DMS114 treated with DMSO at 0.1 percent for 48 hours (cell line): ENCODE measurements around the gene CLIP2.
"Not testable (repeated sequence)": the region's sequence is repeated elsewhere in the genome, so short reads cannot be mapped to it uniquely, and the experiment has no call there.

Experiments
- DNase-seq: peaks from one replicate; lab custom pipeline; 2025; ENCODE audit not compliant: unreplicated experiment; lab: John Stamatoyannopoulos, UW

Gene CLIP2

DNA sequence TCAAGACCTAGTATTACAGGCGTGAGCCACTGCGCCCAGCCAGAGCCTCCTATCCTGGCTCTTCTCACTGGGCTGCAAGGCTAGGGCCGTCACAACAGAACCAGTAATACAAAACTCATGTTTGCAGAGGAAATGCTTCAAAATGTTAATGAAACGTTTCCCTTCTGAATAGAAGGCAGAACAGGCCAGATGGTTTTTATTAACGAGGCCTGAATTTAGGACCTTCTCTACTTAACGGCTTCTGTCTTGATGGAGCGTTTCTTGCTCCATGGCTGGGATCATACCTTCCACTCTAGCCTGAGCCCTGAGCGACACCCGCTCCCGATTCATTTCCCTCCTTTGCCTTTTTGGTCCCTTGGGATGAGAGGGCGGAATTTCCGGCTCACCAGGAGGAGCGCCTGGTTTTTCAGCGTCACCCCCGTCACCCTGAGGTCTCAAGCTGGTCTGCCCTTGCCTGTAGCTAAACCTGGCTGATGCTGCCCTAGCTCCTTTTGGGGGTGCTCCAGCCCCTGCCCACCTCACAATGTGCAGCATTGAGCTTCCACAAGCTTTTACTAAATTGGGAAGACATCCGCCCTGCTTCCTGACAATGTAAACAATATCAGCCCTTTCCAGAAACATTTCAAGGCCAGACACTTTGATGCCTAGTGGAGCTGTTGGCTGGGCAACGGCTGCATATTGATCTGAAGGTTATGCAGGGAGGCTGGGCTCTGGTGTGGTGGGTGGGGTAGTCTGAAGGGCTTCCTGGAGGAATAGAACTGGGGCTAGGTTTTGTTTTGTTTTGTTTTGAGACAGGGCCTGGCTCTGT lies 5.2 kb downstream of the CLIP2 start:
- DNase-seq: no peak

DNA sequence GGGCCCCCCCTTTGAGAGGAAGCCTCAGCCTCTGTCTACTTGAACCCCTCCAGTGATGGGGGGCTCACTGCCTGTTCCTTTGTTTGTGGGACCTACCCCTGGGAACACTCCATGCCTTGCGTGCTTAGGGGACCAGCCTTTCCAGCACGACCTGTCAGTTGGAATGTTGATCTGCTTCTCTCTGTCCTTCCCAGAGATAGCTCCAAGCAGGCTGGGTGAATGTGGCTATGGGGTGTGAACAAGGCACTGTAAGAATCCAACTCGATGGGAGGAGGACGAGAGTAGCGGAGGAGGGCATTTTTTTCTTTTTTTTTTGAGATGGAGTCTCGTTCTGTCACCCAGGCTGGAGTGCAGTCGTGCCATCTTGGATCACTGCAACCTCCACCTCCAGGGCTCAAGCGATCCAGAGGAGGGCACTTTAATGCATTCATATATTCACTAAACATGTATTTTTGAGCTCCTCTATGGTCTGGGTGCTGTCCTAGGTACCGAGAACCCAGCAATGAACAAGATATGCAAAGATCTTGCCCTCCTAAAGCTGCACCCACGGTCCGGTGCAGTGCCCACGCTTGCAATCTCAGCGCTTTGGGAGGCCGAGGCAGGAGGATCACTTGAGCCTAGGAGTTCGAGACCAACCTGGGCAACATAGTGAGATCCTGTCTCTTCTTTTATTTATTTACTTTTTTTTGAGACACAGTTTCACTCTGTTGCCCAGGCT lies 8.5 kb downstream of the CLIP2 start:
- no peak for DNase-seq

DNA sequence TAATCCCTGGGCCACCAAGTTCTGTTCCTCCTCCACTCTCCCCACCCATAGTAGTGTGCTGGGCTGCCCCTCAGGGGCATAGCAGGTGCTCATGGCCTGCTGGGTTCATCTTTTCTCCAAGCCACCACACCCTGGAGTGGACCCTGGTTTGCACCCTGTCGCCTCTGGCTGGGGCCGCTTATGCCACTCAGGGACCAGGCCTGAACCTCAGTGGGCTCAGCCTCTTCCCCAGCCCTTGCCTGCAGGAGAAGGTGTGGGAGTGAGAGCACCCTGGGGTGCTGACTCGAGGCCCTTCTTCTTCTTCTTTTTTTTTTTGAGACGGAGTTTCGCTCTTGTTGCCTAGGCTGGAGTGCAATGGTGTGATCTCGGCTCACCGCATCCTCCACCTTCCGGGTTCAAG lies 10.2 kb downstream of the CLIP2 start:
- DNase-seq: no peak

DNA sequence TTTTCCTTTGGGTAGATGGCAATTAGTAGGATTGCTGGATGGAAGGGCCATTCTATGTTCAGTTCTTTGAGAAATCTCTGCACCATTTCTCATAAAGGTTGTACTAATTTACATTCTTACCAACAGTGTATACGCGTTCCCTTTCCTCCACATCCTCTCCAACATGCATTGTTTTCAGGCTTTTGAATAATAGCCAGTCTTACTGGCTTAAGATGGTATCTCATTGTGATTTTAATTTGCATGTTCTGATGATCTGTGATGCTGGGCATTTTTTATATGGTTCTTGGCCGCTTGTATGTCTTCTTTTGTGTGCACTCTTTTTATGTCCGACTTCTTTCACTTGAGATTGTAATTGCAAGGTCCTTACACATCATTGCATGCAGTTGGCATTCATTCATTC lies 11.7 kb downstream of the CLIP2 start:
- no peak for DNase-seq

DNA sequence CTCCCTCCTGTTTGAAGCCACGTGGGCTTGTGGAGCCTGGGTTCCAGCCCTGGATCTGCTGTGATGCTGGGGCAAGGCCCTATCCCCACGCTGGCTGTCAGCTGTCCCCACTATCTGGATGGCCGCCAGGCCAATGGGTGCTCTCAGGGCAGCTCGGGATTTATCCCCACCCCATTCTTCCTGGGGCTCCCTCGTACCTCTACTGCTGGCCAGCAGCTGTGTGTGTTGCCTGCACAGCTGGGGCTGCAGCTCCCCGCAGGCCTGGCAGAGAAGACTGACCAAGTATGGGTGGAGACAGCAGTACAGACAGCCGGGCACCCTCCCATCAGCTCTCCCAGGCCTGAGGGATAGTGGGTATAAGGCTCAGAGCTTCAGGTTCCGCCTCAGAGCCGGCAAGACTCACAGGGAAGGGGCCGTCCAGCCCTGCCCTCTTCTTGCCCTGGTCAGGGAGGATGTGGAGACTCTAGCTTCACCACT lies 13.6 kb downstream of the CLIP2 start:
- no peak for DNase-seq

DNA sequence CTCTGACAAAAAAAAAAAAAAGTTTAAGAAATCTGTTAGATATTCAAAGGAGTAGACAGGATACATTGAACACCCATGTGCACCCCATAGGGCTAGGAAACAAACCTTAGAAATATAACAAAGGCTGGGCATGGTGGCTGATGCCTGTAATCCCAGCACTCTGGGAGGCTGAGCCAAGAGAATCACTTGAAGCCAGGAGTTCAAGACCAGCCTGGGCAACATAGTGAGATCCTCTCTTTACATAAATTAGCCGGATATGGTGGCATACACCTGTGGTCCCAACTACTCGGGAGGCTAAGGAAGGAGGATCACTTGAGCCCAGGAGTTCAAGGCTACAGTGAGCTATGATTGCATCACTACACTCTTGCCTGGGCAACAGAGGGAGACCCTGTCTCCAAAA lies 15.3 kb downstream of the CLIP2 start:
- no peak for DNase-seq

DNA sequence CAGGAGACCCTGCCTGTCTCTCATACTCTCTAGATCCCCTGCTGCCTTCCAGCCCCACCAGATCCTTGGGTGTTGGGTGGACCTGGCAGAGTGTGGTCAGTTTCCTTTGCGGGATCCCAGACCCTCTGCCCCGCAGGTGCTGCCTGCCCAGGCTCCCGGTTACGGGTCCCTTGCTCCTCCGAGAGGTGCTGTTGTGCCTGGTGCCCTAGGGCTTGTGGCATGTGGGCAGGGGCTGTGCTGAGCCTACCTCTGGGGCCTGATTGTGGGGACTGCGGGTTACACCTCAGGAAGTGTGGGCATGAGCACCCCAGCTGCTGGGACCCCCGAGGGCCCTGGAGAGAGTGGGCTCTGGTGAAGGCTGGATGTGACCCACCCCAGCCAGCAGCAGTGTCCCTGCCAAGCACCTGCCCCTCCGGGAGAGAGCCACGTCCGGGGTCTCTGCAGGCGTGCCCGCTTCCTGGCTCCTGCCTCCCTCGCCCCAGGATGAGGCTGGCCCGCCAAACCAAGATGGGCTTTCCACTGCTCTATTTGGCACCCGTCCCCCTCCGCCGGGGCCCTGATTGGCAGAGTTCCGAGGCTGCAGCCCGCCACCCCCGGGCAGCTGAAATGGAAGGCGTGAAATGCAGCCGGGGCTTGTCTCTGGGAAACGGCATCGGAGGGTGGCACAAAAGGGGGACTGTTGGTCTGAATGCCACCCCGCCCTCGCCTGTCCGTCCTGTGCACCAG lies 17.0 kb downstream of the CLIP2 start:
- DNase-seq: no peak

DNA sequence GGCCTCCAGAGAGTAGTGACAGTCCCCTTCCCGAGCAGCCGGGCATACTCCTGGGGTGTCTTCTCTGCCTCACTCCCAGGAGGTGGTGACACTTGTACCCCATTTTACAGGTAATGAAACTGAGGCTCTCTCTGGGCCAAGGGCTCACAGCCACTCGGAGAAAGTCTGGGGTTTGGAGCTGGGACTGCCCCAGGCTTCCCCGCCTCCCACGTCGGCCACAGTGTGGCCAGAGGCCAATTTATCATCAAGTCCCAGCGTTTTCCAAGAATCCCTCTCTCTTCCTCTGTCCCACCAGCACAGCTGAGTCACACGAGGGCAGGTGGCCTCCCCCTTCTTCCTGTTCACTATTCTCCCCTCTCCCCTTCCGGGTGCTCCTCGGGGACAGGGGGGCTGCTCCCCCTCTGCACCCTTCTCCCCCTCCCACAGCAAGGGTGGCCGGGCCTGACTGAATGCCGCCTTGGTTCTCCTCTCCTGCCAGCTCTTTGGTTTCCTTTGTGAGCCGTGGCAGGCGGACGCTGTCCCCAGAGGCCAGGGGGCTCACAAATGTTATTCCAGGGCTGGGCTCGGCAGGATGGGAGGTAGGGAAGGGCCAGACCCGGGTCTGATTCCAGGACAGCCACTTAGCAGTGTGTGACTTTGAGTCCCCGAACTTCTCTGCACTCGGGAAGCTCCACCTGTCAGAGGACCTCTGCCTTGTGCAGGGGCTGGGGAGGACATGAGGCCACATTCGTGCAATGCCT lies 17.7 kb downstream of the CLIP2 start:
- no peak for DNase-seq

DNA sequence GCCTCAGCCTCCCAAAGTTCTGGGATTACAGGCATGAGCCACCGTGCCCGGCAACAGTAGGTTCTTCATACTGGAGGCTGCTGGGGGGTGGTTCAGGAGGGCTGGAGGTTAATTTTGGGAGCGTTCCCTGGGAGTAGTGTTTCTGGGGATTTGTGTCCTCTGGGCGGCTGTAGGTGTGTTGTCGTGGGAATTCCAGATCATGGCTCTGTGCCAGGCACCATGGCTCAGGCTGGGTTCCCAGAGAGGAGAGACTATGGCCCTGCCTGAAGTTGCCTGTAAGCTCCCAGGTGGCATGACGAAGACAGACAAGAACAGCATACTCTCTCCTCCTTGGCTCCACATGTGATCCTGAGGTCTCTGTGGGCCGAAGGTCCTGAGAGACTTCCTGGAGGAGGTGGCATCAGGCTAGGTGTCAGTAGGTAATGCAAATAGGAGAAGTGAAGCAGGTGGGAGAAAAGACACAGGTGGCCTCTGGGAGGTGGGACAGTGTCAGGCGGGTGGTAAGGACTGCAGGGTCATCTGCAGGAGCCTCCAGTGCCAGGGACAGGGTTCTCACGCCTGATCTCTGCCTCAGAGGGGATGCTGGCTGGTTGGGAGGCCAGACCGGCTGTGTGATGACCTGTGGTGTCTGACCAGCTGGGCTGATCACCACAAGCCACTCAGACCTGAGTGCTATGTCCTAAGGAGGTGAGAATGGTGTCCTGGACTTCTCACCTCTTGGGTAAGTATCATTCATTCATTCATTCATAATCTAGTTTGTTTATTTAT lies 18.7 kb downstream of the CLIP2 start:
- DNase-seq: no peak

DNA sequence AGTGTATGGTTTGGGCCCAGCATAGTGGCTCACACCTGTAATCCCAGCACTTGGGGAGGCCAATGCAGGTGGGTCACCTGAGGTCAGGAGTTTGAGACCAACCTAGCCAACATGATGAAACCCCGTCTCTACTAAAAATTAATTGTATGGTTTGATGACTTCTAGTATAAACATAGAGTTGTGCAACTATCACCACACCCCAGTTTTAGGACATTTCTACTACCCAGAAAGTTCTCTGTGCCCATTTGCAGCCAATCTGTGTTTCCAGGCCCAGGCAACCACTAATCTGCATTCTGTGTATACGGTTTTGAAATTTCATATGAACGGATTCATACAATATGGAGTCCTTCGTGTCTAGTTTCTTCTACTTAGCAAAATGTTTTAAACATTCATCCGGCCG lies 20.0 kb downstream of the CLIP2 start:
- DNase-seq: no peak

DNA sequence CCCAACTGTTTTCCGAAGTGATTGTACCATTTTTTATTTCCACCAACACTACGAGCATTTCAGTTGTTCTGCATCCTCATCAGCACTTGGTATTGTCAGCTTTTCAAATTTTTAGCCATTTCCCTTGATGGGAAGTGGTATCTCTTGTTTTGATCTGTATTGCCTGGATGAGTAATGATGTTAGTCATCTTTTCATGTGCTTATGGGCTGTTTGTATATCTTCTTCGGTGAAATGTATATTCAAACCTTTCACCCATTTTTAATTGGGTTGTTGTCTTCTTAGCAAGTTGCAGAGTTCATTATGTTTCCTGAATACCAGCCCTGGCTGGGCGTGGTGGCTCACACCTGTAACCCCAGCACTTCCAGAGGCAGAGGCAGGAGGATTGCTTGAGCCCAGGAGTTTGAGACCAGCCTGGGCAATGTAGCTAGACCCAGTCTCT lies 22.1 kb downstream of the CLIP2 start:
- no peak for DNase-seq

DNA sequence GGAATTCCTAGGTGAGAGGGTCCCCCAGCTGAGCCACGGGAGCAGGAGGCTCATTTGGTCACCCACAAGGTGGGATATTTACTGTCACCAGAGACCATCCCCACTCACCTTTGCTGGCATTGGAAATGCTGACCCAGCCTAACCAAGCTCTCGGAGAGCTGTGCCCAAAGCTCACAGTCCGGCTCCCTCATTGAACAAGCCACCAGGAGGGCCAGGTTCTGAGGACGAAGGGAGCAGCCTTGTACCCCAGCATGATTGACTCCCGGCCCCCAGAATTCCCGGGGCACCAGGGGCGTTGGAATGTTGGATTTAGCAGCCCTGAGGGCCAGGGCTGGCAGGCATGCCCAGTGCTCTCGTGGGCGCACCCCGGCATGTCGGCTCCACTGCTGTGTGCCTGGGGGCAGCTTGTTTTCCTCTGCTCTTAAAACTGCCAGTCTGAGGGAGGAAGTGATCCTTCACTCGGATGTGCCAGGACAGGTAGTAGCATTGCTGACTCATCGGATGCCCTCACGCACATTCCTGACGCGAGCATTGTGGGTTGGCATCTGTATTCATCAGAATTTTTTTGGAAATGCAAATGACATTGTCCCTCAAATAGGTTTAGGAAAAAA lies 23.3 kb downstream of the CLIP2 start:
- DNase-seq: no peak

DNA sequence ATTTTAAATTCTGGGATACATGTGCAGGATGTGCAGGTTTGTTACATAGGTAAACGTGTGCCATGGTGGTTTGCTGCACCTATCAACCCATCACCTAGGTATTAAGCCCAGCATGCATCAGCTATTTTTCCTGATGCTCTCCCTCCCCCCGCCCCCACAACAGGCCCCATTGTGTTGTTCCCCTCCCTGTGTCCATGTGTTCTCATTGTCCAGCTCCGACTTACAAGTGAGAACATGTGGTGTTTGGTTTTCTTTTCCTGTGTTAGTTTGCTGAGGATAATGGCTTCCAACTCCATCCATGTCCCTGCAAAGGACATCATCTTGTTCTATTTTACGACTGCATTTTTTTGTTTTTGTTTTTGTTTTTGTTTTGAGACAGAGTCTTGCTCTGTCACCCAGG lies 26.7 kb downstream of the CLIP2 start:
- not testable (repeated sequence) for DNase-seq

DNA sequence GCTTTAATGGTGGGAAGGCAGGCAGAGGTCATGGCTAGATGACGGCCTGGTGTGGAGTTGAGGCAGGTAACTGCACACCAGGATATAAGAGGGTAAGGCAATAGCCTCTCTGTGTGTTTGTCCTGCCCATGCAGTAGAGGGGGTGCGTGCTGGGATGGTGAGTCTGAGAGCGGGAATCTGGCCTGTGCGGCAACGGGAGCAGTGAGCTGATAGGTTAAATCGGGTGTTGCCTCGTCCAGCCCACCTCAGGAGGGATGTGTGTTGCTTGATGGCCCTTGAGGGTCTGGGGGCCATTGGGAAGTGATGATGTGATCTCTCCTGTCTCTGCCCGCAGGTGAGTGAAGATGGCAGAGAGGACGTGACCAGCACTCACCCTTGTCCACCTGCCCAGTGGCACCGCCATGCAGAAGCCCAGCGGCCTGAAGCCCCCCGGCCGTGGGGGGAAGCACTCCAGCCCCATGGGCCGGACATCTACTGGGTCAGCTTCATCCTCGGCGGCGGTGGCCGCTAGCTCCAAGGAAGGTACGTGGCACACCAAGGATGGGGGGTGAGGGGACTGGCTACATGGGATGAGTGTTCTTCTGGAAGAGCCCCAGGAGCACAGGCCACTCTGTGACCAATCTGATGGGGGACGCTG lies 28.1 kb downstream of the CLIP2 start:
- DNase-seq: no peak

DNA sequence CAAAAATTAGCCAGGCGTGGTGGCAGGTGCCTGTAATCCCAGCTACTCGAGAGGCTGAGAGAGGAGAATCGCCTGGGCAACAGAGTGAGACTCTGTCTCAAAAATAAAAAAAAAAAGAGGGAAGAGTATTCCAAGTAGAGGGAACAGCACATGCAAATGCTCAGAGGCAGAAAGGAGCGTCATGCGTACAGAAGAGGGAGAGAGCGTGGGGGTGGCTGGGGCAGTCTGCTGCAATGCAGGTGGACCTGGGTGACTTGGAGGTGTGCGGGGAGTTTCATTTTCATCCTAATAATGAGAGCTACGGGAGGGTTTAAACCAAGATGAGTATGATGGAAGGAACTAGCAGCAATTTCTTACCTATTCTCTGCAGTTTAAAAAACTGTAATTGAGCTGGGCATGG lies 28.8 kb downstream of the CLIP2 start:
- no peak for DNase-seq

DNA sequence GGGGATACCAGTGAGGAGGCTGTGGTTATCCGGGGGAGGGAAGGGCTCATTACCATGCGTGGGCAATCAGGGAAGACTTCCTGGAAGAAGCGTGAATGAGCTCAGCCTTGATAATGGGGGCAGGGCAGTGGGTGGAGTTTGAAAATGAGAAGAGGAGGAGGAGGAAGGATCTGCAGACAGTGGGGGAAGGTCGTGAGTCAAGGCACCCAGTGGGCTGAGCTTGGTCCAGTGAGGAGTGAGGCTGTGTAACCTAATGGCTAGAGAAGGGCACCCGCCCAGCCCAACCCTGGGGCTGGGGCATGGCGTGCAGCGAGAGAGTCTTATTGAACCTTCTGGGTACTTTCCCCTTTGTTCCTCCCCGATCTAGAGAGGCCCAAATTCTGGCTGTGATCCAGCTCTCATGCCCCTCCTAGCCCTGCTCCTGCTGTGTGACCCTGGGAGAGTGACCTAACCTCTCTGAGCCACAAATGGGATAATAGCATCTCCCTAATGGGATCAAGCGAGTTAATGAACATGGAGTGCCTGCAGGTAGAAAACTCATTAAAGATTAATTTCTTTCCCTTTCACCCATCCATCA lies 31.5 kb downstream of the CLIP2 start:
- no peak for DNase-seq

DNA sequence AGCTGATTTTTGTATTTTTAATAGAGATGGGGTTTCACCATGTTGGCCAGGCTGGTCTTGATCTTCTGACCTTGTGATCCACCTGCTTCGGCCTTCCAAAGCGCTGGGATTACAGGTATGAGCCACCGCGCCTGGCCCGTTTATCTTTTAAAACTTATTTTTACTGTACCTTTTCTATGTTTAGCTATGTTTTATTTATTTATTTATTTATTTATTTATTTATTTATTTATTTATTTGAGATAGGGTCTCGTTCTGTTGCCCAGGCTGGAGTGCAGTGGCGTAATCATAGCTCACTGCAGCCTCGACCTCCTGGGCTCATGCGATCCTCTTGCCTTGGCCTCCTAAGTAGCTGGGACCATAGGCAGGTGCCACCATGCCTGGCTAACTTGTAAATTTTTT lies 33.7 kb downstream of the CLIP2 start:
- not testable (repeated sequence) for DNase-seq

DNA sequence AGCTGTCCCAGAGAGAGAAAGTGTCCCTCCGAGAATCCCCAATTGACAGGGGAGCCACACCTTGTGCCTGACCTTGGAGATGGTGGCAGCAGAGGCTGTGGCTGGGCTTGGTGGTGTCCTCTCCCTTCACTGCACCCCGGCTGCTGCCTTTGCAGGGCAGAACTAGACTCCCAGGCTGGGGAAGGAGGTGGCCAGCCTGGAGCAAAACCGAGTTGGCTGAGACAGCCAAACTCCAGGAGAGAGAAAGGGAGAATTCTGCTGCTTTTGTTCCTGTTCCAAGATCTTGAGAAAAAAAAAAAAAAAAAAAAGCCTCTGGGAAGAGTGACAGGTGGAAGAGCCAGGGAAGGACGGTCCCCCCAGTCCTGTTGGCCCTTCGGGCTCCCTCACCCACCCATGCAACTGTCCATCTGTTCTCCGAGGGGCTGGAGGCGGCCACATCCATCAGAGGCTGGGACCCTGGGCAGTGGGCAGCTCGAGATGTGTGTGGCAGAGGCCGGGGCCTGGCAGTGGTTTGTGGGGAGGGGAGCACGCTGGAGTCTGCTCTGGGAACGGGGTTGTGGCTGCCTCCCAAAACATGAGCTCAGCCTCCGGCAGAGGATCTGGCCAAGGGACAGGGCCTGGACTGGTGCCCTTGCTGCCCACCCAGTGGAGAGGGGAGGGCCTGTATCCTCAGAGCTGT lies 35.5 kb downstream of the CLIP2 start:
- DNase-seq: no peak

DNA sequence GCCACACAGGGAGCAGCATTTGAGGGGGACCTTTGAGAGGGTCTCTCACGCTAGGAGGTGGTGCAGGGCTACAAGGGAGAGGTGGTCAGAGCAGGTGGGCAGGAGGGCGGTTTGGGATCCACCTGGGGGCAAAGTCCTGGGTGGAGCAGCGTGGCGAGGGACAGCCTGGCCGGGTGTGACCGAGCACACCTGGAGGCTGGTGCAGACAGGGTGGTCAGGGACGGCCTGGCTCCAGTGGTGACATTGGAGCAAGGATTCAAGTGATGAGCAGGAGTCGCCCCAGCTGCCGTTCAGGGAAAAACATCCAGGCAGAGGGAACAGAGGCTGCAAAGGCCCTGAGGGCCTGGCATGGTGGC lies 36.0 kb downstream of the CLIP2 start:
- no peak for DNase-seq
